Astrocyte of the cerebellum (primary cell): ENCODE data around the gene PDCL2.

Source experiments
- DNase-seq: peaks from one replicate; pipeline ENCODE4 v3.0.0-alpha.2; 2011; ENCODE audit warnings: low read depth
- H3K4me3 ChIP-seq: 2 replicates; pipeline ENCODE4 v1.5.1; 2011; ENCODE audit warnings: mild to moderate bottlenecking, low read depth, low read length, moderate library complexity
- CTCF ChIP-seq: IDR thresholded peaks from 2 replicates; pipeline ENCODE4 v1.5.1; 2012; ENCODE audit warnings: low read length, low read depth, moderate library complexity, mild to moderate bottlenecking; ENCODE audit errors: missing control alignments
- in situ Hi-C: cut with HindIII; loops from 2 replicates; pipeline ENCODE4 v1.10.0; 2017; ENCODE audit warnings: low sequenced_read_pairs

PDCL2 gene

GRCh38 chr4:55545641-55546505, 46.2 kb downstream of the PDCL2 start:
- peak overlapping the region; percentile 69 for H3K4me3 ChIP-seq
- no peak for TF ChIP-seq CTCF
- in situ Hi-C loops = no loop called here
- DNase-seq = peak; percentile 42

GRCh38 chr4:55545151-55545550, 46.9 kb downstream of the PDCL2 start:
- DNase-seq = no peak
- in situ Hi-C loops = no loop called here
- peak overlapping the region; percentile 69 for H3K4me3 ChIP-seq
- TF ChIP-seq CTCF = no peak

GRCh38 chr4:55543858-55544257, 48.2 kb downstream of the PDCL2 start:
- TF ChIP-seq CTCF = peak; percentile 3
- DNase-seq = no peak
- in situ Hi-C loops = no loop called here
- no peak overlapping the region for H3K4me3 ChIP-seq

GRCh38 chr4:55540271-55540670, 51.8 kb downstream of the PDCL2 start:
- in situ Hi-C loops = no loop called here
- DNase-seq = no peak
- TF ChIP-seq CTCF = no peak
- H3K4me3 ChIP-seq = no peak overlapping the region

GRCh38 chr4:55539658-55540057, 52.4 kb downstream of the PDCL2 start:
- no peak for TF ChIP-seq CTCF
- DNase-seq = no peak
- in situ Hi-C loops = no loop called here
- no peak overlapping the region for H3K4me3 ChIP-seq

- H3K4me3 ChIP-seq = no peak overlapping the region
- DNase-seq = no peak
- in situ Hi-C loops = no loop called here
- TF ChIP-seq CTCF = no peak
Observed at GRCh38 chr4:55538531-55538930, 53.5 kb downstream of the PDCL2 start.
